Gastroesophageal sphincter (tissue), 4 donors: ENCODE results near the gene CIAO3. TPM values are rescaled to one million over a fixed set of nuclear protein-coding genes. Genes with fewer than 3 reads are reported as not detected.

Source experiments
- ATAC-seq: fragments of 150-250 bp; one replicate; pipeline ENCODE4 v1.9.1; 2016; ENCODE audit warnings: mild to moderate bottlenecking, moderate library complexity
- H3K27ac ChIP-seq, 4 donors: fragments of 200-600 bp; sonication (generic) in 3 of 4; 1 replicate in 3 of 4; 2 replicates in 1 of 4; pipeline ENCODE4 v1.5.1; 2016 to 2019
- H3K27me3 ChIP-seq: fragments of 200-600 bp; sonication (generic); one replicate; pipeline ENCODE4 v1.5.1; 2019
- H3K36me3 ChIP-seq, 2 donors: fragments of 200-600 bp; sonication (generic); one replicate each; pipeline ENCODE4 v1.5.1; 2019; ENCODE audit warnings: control low read depth in 1 of 2
- H3K4me1 ChIP-seq, 3 donors: fragments of 200-600 bp; sonication (generic); 1 replicate in 2 of 3; 2 replicates in 1 of 3; pipeline ENCODE4 v1.5.1; 2016 to 2019; ENCODE audit warnings: control low read depth in 2 of 3
- H3K4me3 ChIP-seq, 2 donors: fragments of 200-600 bp; sonication (generic); one replicate each; pipeline ENCODE4 v1.5.1; 2019; ENCODE audit warnings: mild to moderate bottlenecking in 1 of 2, moderate library complexity in 1 of 2
- H3K9me3 ChIP-seq, 3 donors: fragments of 200-600 bp; sonication (generic); one replicate each; pipeline ENCODE4 v1.5.1; 2017 to 2019; ENCODE audit warnings: control low read depth in 2 of 3
- EP300 ChIP-seq: sonication (generic); formaldehyde crosslinking; IDR thresholded peaks from one replicate; pipeline ENCODE4 v1.6.1; 2017; ENCODE audit warnings: antibody characterized with exemption, mild to moderate bottlenecking
- POLR2A ChIP-seq, 2 donors: fragments of 450-650 bp; IDR thresholded peaks; one replicate each; pipeline ENCODE4 v1.6.1; 2017; ENCODE audit warnings: antibody characterized with exemption in 2 of 2, mild to moderate bottlenecking in 2 of 2, moderate library complexity in 1 of 2
- POLR2AphosphoS5 ChIP-seq: sonication (generic); formaldehyde crosslinking; IDR thresholded peaks from one replicate; pipeline ENCODE4 v1.6.1; 2017; ENCODE audit warnings: antibody characterized with exemption
- WGBS, 2 donors: methylation state at CpG; one replicate each; pipeline ENCODE4 v1.1.5; 2018; ENCODE audit warnings: low coverage in 1 of 2; 5-methylcytosine and 5-hydroxymethylcytosine counted together
- total RNA-seq, 4 donors: library from RNA; depleted of rRNA; stranded (reverse); fragments of >200 nt; gene quantifications; one replicate each; pipeline ENCODE4 v1.1.0, GENCODE V29; 2016
- TF ChIP-seq, protein P1 (sequence below), 4 experiments: fragments of 200-600 bp in 2 of 4; fragments of 450-650 bp in 2 of 4; sonication (generic) in 1 of 4; IDR thresholded peaks; one replicate each; pipeline ENCODE4 v1.5.1; 2017 to 2019; ENCODE audit warnings: antibody characterized with exemption in 4 of 4, mild to moderate bottlenecking in 2 of 4, moderate library complexity in 2 of 4

Gene CIAO3
- total RNA-seq, 4 donors from 2014 or later, result 18.5 to 46.7 (median 25.6) TPM

DNA sequence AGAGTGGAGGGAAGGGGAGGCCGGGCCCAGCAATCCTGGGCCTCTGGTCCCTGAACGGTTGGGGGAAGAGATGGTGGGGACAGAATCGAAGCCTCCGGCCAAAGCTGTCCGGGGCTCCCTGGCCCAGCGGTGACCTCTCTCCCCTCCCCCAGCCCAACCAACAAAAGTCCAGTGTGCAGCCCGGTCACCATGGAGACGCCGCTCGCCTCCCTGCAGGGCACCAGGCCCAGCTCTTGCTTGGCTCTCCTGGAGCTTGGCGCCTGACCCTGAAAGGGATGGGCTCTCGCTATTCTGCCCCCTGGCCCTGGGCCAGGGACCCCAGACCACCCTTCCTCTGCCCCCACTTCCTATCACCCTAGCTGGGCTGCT lies 24.6 kb downstream of the CIAO3 start:
- peaks cover 0 to 62% (median 23%) of the 10 kb centered on the region in 3 donors for H3K4me1 ChIP-seq
- no peak for TF ChIP-seq POLR2AphosphoS5
- TF ChIP-seq EP300, result no peak
- TF ChIP-seq, protein P1, sequence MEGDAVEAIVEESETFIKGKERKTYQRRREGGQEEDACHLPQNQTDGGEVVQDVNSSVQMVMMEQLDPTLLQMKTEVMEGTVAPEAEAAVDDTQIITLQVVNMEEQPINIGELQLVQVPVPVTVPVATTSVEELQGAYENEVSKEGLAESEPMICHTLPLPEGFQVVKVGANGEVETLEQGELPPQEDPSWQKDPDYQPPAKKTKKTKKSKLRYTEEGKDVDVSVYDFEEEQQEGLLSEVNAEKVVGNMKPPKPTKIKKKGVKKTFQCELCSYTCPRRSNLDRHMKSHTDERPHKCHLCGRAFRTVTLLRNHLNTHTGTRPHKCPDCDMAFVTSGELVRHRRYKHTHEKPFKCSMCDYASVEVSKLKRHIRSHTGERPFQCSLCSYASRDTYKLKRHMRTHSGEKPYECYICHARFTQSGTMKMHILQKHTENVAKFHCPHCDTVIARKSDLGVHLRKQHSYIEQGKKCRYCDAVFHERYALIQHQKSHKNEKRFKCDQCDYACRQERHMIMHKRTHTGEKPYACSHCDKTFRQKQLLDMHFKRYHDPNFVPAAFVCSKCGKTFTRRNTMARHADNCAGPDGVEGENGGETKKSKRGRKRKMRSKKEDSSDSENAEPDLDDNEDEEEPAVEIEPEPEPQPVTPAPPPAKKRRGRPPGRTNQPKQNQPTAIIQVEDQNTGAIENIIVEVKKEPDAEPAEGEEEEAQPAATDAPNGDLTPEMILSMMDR (IDR thresholded peaks at IDR 0.05), result no peak
- no peak for TF ChIP-seq POLR2A (IDR thresholded peaks at IDR 0.05)
- WGBS, 2 donors, result 11% methylated on average over 5 of the region's 12 CpGs; no CpG with 5 or more reads in 1 of the 2 donors

DNA sequence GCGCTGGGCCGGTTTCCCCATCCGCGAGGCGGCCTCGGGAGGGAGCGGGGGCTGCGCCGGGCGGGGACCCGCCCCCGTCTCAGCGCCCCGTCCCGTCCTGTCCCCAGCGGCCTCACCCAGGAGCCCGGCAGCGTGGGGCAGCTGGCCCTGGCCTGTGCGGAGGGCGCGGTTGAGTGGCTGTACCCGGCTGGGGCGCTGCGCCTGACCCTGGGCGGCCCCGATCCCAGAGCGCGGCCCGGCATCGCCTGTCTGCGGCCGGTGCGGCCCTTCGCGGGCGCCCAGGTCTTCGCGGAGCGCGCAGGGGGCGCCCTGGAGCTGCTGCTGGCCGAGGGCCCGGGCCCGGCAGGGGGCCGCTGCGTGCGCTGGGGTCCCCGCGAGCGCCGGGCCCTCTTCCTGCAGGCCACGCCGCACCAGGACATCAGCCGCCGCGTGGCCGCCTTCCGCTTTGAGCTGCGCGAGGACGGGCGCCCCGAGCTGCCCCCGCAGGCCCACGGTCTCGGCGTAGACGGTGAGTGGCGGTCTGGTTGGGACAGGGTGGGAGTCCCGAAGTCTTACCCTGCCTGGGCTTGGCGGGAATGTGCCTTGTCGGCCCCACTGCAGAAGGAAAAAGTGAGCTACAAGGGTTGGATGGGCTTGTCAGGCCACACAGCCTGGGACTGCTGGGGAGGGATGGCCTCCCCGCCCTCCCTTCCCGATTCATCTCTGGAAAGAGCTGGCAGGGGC lies 25.2 kb downstream of the CIAO3 start:
- peaks cover 0 to 61% (median 23%) of the 10 kb centered on the region in 3 donors for H3K4me1 ChIP-seq
- TF ChIP-seq POLR2AphosphoS5 (no peak), POLR2A (IDR thresholded peaks at IDR 0.05) (no peak), EP300 (no peak)
- TF ChIP-seq, protein P1 (IDR thresholded peaks at IDR 0.05), result peak in 2 of 4 experiments; percentile 23 to 24
- H3K4me3 ChIP-seq, result peak overlapping the region; percentile 73 to 79
- H3K36me3 ChIP-seq, result peaks cover 0 to 6% of the 10 kb centered on the region in 2 donors
- peaks cover 18% of the 10 kb centered on the region for H3K27me3 ChIP-seq
- H3K9me3 ChIP-seq, result no peaks in the 10 kb centered on the region
- no peak for ATAC-seq
- no CpG with 5 or more reads among the region's 74 CpGs for WGBS, 2 donors
- peak overlapping the region in 3 of 4 donors; percentile 64 to 80 (median 74) for H3K27ac ChIP-seq

More for the DNA sequence above, 24.6 kb downstream of the CIAO3 start:
- no peak for ATAC-seq
- peak overlapping the region in 1 of 2 donors; percentile 79 for H3K4me3 ChIP-seq
- H3K9me3 ChIP-seq, result no peaks in the 10 kb centered on the region
- H3K27me3 ChIP-seq, result peaks cover 13% of the 10 kb centered on the region
- H3K36me3 ChIP-seq, result peaks cover 0 to 6% of the 10 kb centered on the region in 2 donors
- peak overlapping the region in 2 of 4 donors; percentile 64 to 80 for H3K27ac ChIP-seq

DNA sequence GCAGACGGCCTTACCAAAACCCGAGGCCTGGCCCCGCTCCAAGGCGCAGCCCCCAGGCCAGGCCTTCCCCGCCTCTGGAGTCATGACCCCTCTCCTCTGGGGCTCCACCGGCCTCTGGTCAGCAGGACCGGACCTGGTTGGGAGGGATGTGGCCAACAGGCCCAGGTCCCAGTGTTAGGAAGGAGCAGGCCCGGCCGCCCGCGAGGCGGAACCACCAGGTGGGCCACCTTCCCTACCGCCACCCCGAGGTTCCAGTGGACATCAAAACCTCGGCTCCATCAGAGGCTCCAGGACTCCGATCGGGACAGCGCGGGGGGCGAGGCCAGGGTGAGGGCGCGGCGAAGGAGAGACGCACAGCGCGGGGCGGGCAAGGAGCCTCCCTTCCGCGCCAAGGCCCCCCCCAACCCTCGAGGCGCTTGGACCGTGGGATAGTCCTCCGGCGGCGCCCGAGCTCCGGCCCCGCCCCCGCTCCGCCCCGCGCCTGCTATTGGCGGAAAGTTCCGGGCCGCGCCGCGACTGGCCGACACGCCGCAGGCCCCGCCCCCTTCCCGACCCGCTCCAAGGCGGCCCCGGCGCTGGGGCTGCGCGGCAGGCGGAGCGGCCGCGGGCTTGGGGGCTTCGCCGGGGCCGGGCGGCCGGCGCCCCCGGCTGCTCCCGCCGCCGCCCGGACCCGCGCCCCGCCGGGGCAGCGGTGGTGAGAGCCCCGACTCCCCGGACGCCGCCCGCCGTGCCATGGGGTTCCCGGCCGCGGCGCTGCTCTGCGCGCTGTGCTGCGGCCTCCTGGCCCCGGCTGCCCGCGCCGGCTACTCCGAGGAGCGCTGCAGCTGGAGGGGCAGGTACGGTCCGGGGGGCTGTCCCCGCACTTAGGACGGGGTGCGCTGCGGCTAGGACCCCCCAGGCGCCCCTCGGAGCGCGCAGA lies 26.0 kb downstream of the CIAO3 start, which contains the start of gene METRN:
Gene METRN, plus strand, starts transcription at position 561 of the 919 bp plus-strand sequence. Its CDS starts 172 bp downstream, at position 733.
- H3K27me3 ChIP-seq, result peaks cover 27% of the 10 kb centered on the region
- H3K4me3 ChIP-seq, result peak within 1 kb of the TSS; percentile 73 to 79
- WGBS, 2 donors, result 0% methylated on average over 1 to 3 of the region's 108 CpGs
- TF ChIP-seq, protein P1 (IDR thresholded peaks at IDR 0.05), result no peak
- no peak for TF ChIP-seq EP300
- no peak for TF ChIP-seq POLR2AphosphoS5
- TF ChIP-seq POLR2A (IDR thresholded peaks at IDR 0.05), result no peak
- H3K27ac ChIP-seq, result peak within 1 kb of the TSS in 3 of 4 donors; percentile 64 to 80 (median 74)
- ATAC-seq, result peak; percentile 94
- no peaks in the 10 kb centered on the region for H3K9me3 ChIP-seq
- H3K4me1 ChIP-seq, result peaks cover 0 to 61% (median 18%) of the 10 kb centered on the region in 3 donors
- H3K36me3 ChIP-seq, result peaks cover 0 to 6% of the 10 kb centered on the region in 2 donors

GRCh38 chr16:714079-714478 lies 26.7 kb downstream of the CIAO3 start:
- Histone ChIP-seq H3K27ac (no peak overlapping the region), H3K27me3 (peaks cover 34% of the 10 kb centered on the region), H3K36me3 (peaks cover 0 to 6% of the 10 kb centered on the region in 2 donors), H3K9me3 (no peaks in the 10 kb centered on the region), H3K4me3 (peak overlapping the region in 1 of 2 donors; percentile 79), H3K4me1 (peaks cover 0 to 59% (median 19%) of the 10 kb centered on the region in 3 donors)
- TF ChIP-seq, protein P1 (IDR thresholded peaks at IDR 0.05), result no peak
- TF ChIP-seq EP300 (no peak), POLR2A (IDR thresholded peaks at IDR 0.05) (no peak), POLR2AphosphoS5 (no peak)
- no peak for ATAC-seq
- WGBS, 2 donors, result 73% methylated on average over 6 of the region's 11 CpGs; no CpG with 5 or more reads in 1 of the 2 donors
